Stimulated activated effector memory CD8-positive, alpha-beta T cell treated with anti-CD3 and anti-CD28 coated beads, Interleukin-12 subunit alpha, Interleukin-12 subunit beta, amount 100 ng/mL, for 72 hours (primary cell): ENCODE measurements around the gene SAT1.

Experiments
- ATAC-seq: fragments of 150-1000 bp; cut with Tn5 transposase; 2 replicates; pipeline ENCODE4 v1.10.0; 2021
- DNase-seq, 2 donors: peaks; one replicate each; pipeline ENCODE4 v3.0.0; 2021 to 2022; ENCODE audit warnings: low spot score in 2 of 2
- H3K27ac Mint-ChIP-seq: one replicate; pipeline ENCODE4 v1.8.0; 2022; ENCODE audit warnings: mild to moderate bottlenecking, mixed read lengths
- H3K36me3 Mint-ChIP-seq: one replicate; pipeline ENCODE4 v1.8.0; 2022; ENCODE audit warnings: mild to moderate bottlenecking, mixed read lengths
- H3K4me1 Mint-ChIP-seq: one replicate; pipeline ENCODE4 v1.8.0; 2022; ENCODE audit warnings: mixed read lengths
- H3K4me3 Mint-ChIP-seq: one replicate; pipeline ENCODE4 v1.8.0; 2022; ENCODE audit warnings: mild to moderate bottlenecking, mixed read lengths
- H3K9me3 Mint-ChIP-seq: one replicate; pipeline ENCODE4 v1.8.0; 2022; ENCODE audit warnings: mixed read lengths

Gene SAT1

DNA sequence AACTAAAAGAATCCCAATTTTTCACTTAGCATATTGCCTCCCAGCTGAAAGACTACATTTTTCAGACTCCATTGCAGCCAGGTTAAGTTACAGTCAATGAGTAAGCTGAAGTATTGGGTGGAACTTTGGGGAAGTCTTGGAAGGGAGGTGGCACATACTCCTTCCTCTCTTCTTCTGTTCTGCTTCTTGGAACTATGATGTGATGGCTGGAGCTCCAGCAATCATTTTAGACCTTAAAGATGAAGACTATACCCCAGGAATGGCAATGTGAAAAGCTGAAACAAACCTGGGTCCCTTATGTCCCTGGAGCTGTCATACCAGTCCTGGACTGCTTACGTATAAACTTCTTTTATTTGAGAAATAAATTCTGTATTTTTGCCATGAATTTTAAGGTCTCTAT lies 30.8 kb downstream of the SAT1 start:
- Mint-ChIP-seq H3K36me3 (no peaks in the 10 kb centered on the region), H3K27ac (no peak overlapping the region), H3K4me3 (no peak overlapping the region), H3K9me3 (no peaks in the 10 kb centered on the region), H3K4me1 (no peaks in the 10 kb centered on the region)
- no peak for DNase-seq
- no peak for ATAC-seq

- Mint-ChIP-seq H3K36me3 (no peaks in the 10 kb centered on the region), H3K27ac (no peak overlapping the region), H3K4me1 (no peaks in the 10 kb centered on the region), H3K9me3 (no peaks in the 10 kb centered on the region), H3K4me3 (no peak overlapping the region)
- ATAC-seq: no peak
- DNase-seq: no peak
Measured at GRCh38 chrX:23815376-23815775, 32.4 kb downstream of the SAT1 start.

DNA sequence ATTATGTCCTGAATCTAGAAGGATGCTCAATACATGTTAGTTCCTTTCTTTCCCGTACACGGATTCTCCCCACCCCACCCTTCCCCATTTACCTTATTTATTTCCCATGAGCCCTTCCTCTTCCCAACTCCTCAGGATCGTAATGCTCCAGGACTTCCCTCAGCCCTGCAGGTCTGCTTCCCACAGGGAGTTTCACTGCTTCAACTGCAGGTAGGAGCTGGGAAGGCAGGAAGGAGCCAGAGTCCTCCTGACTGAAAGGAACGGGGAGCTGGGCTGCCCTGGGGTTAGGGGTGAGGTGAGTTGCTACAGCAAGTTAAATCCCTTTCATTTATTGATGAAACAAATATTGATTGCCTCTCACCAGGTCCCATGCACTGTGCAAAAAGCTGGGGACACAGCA lies 33.2 kb downstream of the SAT1 start:
- DNase-seq: no peak
- no peak for ATAC-seq

GRCh38 chrX:23817979-23818336 lies 35.0 kb downstream of the SAT1 start:
- no peaks in the 10 kb centered on the region for H3K4me1 Mint-ChIP-seq
- no peaks in the 10 kb centered on the region for H3K9me3 Mint-ChIP-seq
- DNase-seq (no peak), ATAC-seq (no peak)
- no peak overlapping the region for H3K4me3 Mint-ChIP-seq
- no peaks in the 10 kb centered on the region for H3K36me3 Mint-ChIP-seq
- no peak overlapping the region for H3K27ac Mint-ChIP-seq

More for the DNA sequence above, 33.2 kb downstream of the SAT1 start:
- H3K27ac Mint-ChIP-seq: no peak overlapping the region
- H3K4me1 Mint-ChIP-seq: no peaks in the 10 kb centered on the region
- H3K9me3 Mint-ChIP-seq: no peaks in the 10 kb centered on the region
- no peaks in the 10 kb centered on the region for H3K36me3 Mint-ChIP-seq
- H3K4me3 Mint-ChIP-seq: no peak overlapping the region

GRCh38 chrX:23819385-23820234 lies 36.6 kb downstream of the SAT1 start:
- DNase-seq: no peak
- no peaks in the 10 kb centered on the region for H3K4me1 Mint-ChIP-seq
- H3K4me3 Mint-ChIP-seq: no peak overlapping the region
- no peak overlapping the region for H3K27ac Mint-ChIP-seq
- H3K9me3 Mint-ChIP-seq: no peaks in the 10 kb centered on the region
- no peaks in the 10 kb centered on the region for H3K36me3 Mint-ChIP-seq
- ATAC-seq: no peak

DNA sequence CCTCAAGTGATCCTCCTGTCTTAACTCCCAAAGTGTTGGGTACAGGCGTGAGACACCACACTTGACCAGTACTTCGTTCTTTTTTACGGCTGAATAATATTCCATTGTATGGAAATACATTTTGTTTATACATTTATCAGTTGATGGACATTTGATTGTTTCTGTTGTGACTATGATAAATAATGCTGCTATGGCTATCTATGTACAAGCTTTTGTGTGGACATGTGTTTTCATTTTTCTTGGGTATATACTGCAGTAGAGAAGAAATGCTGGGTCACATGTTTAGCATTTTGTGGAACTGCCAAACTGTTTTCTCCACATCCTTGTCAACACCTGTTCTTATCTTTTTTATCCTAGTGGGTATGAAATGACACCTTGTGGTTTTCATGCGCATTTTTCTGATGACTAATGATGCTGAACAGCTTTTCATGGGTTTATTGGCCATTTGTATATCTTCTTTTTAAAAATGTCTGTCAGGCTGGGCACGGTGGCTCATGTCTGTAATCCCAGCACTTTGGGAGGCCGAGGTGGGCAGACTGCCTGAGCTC lies 37.3 kb downstream of the SAT1 start:
- Mint-ChIP-seq H3K4me1 (no peaks in the 10 kb centered on the region), H3K36me3 (no peaks in the 10 kb centered on the region)
- DNase-seq: no peak

GRCh38 chrX:23821847-23822246 lies 38.9 kb downstream of the SAT1 start:
- Mint-ChIP-seq H3K27ac (no peak overlapping the region), H3K9me3 (no peaks in the 10 kb centered on the region)
- DNase-seq: no peak

More for the DNA sequence above, 37.3 kb downstream of the SAT1 start:
- no peak overlapping the region for H3K27ac Mint-ChIP-seq
- H3K9me3 Mint-ChIP-seq: no peaks in the 10 kb centered on the region
- H3K4me3 Mint-ChIP-seq: no peak overlapping the region
- ATAC-seq: no peak

DNA sequence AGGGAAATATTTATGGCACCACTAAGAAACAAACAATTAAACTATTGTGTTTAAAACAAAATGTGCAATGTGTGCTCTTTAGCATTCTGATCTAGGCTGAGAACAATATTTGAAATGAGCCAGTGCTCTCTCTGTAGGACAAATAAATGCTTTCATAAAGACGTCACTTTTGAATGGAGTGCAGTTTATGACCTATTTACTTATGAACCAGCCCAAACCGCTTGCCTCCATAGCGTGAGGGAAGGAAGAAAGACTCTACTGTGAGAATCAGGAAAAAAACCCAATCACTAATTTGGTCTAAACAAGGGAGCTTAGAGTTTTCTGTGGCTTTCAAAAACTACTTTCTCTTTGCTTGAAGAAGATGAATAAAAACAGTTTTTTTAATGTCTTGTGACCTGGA lies 39.4 kb downstream of the SAT1 start:
- DNase-seq (no peak), ATAC-seq (no peak)
- Mint-ChIP-seq H3K36me3 (no peaks in the 10 kb centered on the region), H3K27ac (no peak overlapping the region), H3K4me3 (no peak overlapping the region), H3K9me3 (no peaks in the 10 kb centered on the region), H3K4me1 (no peaks in the 10 kb centered on the region)

More at GRCh38 chrX:23821847-23822246, 38.9 kb downstream of the SAT1 start:
- Mint-ChIP-seq H3K36me3 (no peaks in the 10 kb centered on the region), H3K4me1 (no peaks in the 10 kb centered on the region), H3K4me3 (no peak overlapping the region)
- ATAC-seq: no peak

- Mint-ChIP-seq H3K36me3 (no peaks in the 10 kb centered on the region), H3K4me3 (no peak overlapping the region), H3K27ac (no peak overlapping the region), H3K4me1 (no peaks in the 10 kb centered on the region), H3K9me3 (no peaks in the 10 kb centered on the region)
- ATAC-seq: no peak
- DNase-seq: no peak
Measured at GRCh38 chrX:23822841-23823240, 39.9 kb downstream of the SAT1 start.

GRCh38 chrX:23825675-23826074 lies 42.7 kb downstream of the SAT1 start:
- Mint-ChIP-seq H3K36me3 (no peaks in the 10 kb centered on the region), H3K4me1 (no peaks in the 10 kb centered on the region), H3K9me3 (no peaks in the 10 kb centered on the region), H3K27ac (no peak overlapping the region), H3K4me3 (no peak overlapping the region)
- DNase-seq (no peak), ATAC-seq (no peak)

DNA sequence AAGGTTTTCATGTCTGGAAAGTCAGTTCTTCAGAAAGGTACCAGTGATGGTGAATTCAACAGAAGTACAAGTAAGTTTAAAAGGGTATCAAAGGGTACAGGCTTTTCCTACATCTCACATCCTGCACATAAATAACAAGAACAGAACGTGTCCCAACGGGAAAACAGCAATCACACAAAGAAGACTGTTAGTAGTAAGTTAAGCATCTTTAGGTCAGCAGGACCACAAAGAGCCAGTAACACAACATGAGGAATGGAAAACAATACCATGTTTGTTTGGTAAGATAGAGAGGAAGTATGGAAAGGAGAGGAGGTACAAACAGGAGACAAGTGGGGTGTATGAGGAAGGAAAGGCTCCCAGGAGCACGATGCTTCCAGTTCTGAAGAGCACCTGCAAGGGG lies 43.2 kb downstream of the SAT1 start:
- Mint-ChIP-seq H3K27ac (no peak overlapping the region), H3K36me3 (no peaks in the 10 kb centered on the region), H3K9me3 (no peaks in the 10 kb centered on the region), H3K4me3 (no peak overlapping the region), H3K4me1 (no peaks in the 10 kb centered on the region)
- DNase-seq: no peak
- no peak for ATAC-seq

GRCh38 chrX:23826653-23827052 lies 43.7 kb downstream of the SAT1 start:
- Mint-ChIP-seq H3K27ac (no peak overlapping the region), H3K4me1 (no peaks in the 10 kb centered on the region), H3K4me3 (no peak overlapping the region), H3K9me3 (no peaks in the 10 kb centered on the region), H3K36me3 (no peaks in the 10 kb centered on the region)
- ATAC-seq: no peak
- DNase-seq: no peak

DNA sequence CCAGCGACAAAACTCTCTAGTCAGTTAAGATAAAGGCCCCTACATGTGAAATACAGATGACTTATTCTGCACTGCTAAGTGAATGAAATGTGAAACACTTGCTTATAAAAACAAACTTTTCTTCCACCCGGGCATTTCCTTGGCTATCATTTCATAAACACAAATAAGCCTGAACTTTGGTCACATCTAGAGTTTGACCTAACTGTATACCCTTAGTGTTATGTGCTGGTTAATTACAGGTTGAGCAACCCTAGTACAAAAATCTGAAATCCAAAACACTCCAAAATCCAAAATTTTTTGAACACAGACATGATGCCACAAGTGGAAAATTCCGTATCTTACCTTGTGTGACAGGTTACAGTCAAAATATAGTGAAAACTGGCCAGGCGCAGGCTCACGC lies 45.9 kb downstream of the SAT1 start:
- Mint-ChIP-seq H3K4me3 (no peak overlapping the region), H3K4me1 (no peaks in the 10 kb centered on the region), H3K27ac (no peak overlapping the region), H3K36me3 (no peaks in the 10 kb centered on the region), H3K9me3 (no peaks in the 10 kb centered on the region)
- no peak for DNase-seq
- ATAC-seq: no peak

DNA sequence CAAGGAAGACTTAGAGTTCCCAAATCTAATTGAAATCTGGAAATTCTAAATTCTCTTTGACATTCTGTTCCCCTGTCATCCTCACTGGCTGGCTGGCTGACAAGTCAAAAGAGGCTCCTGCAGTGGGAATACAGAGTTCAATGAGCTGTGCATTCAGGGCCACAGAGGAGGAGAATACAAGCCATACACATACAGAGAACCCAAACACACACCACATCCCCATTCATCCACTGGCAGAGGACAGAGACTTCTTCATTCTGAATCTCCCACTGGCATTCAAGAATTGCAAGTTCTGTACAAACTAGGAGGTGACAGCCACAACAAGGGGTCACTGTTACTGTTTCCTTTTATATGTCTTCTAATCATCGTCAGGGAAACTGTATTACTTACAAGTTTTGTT lies 49.7 kb downstream of the SAT1 start:
- Mint-ChIP-seq H3K27ac (peak overlapping the region; percentile 45), H3K4me3 (no peak overlapping the region)

More for the DNA sequence above, 49.7 kb downstream of the SAT1 start:
- Mint-ChIP-seq H3K36me3 (no peaks in the 10 kb centered on the region), H3K4me1 (no peaks in the 10 kb centered on the region), H3K9me3 (no peaks in the 10 kb centered on the region)
- no peak for DNase-seq
- no peak for ATAC-seq
